Naive B cell (primary cell): ENCODE data around the gene CEP192. TPM values are rescaled to one million over a fixed set of nuclear protein-coding genes. Genes with fewer than 3 reads are reported as not detected.

Experiments
- ATAC-seq, 2 donors: fragments of 150-1000 bp; cut with Tn5 transposase; 2 replicates each; pipeline ENCODE4 v1.10.0; 2021; ENCODE audit warnings: low read depth in 2 of 2, mild to moderate bottlenecking in 2 of 2, moderate library complexity in 2 of 2
- DNase-seq: peaks from one replicate; pipeline ENCODE4 v3.0.0; 2022
- H3K27ac Mint-ChIP-seq, 6 donors: one replicate each; pipeline ENCODE4 v1.8.0; 2020 to 2022; ENCODE audit warnings: mild to moderate bottlenecking in 6 of 6, mixed read lengths in 6 of 6, moderate library complexity in 5 of 6, inconsistent platforms in 2 of 6
- H3K27me3 Mint-ChIP-seq, 3 donors: one replicate each; pipeline ENCODE4 v1.8.0; 2021 to 2022; ENCODE audit warnings: mixed read lengths in 3 of 3, mild to moderate bottlenecking in 1 of 3
- H3K36me3 Mint-ChIP-seq, 2 donors: one replicate each; pipeline ENCODE4 v1.8.0; 2020 to 2022; ENCODE audit warnings: mixed read lengths in 2 of 2, inconsistent platforms in 1 of 2, mild to moderate bottlenecking in 1 of 2
- H3K4me1 Mint-ChIP-seq, 3 donors: one replicate each; pipeline ENCODE4 v1.8.0; 2020 to 2022; ENCODE audit warnings: mixed read lengths in 3 of 3, inconsistent platforms in 1 of 3, mild to moderate bottlenecking in 1 of 3, moderate library complexity in 1 of 3
- H3K4me3 Mint-ChIP-seq, 8 donors: one replicate each; pipeline ENCODE4 v1.8.0; 2020 to 2022; ENCODE audit warnings: mild to moderate bottlenecking in 8 of 8, mixed read lengths in 8 of 8, moderate library complexity in 8 of 8, inconsistent platforms in 2 of 8
- H3K9me3 Mint-ChIP-seq, 7 donors: one replicate each; pipeline ENCODE4 v1.8.0; 2020 to 2022; ENCODE audit warnings: mixed read lengths in 7 of 7, mild to moderate bottlenecking in 5 of 7, inconsistent platforms in 2 of 7, moderate library complexity in 1 of 7
- polyA plus RNA-seq, 6 donors: library from polyadenylated mRNA; unstranded; fragments of 300-500 nt; fragmentation: Illumina TruSeq; gene quantifications; one replicate each; pipeline ENCODE4 v1.2.3, GENCODE V29; 2021; ENCODE audit warnings: low read depth in 6 of 6

The CEP192 gene
- polyA plus RNA-seq, 6 donors from 2014 or later, result 6.2 to 10.0 (median 8.1) TPM; not detected in 1

DNA sequence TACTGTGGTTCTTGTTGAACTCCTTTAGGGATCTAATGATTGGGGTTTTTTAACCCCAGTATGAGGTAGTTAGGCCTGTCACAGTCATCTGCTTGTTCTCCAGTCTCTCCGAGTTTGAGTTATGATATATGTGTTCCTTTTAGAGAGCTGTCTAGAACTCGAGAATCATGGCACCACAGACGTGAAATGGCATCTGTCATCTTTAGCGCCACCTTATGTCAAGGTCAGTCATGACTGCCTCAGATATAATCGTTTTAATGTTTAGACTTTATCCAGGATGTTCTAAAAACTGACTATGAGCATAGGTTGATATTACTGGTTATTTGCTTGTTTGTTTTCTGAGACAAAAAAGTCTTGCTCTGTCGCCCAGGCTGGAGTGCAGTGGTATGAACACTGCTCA lies 112.2 kb downstream of the CEP192 start:
- DNase-seq, result no peak
- no peak overlapping the region for H3K4me3 Mint-ChIP-seq
- H3K36me3 Mint-ChIP-seq, result peaks cover 58 to 68% of the 10 kb centered on the region in 2 donors
- peaks cover 0 to 6% (median 1%) of the 10 kb centered on the region in 3 donors for H3K4me1 Mint-ChIP-seq
- peak overlapping the region in 2 of 6 donors; percentile 16 to 93 for H3K27ac Mint-ChIP-seq
- H3K9me3 Mint-ChIP-seq, result no peaks in the 10 kb centered on the region
- no peaks in the 10 kb centered on the region for H3K27me3 Mint-ChIP-seq
- ATAC-seq, result no peak

DNA sequence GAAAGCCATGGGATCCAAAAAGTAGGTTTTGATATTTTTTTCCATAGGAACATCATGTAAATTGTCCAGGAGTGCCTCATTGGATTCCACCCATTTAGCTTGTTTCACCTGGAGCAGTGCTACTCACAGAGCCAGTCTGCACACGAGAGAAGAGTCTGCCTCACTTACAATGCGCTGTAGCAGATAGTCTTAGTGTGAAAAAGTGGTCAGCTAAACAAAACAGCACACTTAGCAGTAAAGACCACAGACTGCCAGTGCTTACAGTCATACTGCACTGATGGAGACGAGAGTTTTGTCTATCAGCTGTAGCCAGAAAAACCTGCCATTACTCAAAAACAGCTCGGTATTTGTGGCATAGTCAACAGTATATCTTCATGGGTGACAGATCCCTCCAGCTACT lies 113.9 kb downstream of the CEP192 start:
- Mint-ChIP-seq H3K4me3 (no peak overlapping the region), H3K27ac (no peak overlapping the region), H3K4me1 (peaks cover 0 to 6% (median 1%) of the 10 kb centered on the region in 3 donors), H3K9me3 (peaks cover 0 to 3% (median 0%) of the 10 kb centered on the region in 7 donors), H3K36me3 (peaks cover 62 to 64% of the 10 kb centered on the region in 2 donors), H3K27me3 (no peaks in the 10 kb centered on the region)
- DNase-seq (no peak), ATAC-seq (no peak)

DNA sequence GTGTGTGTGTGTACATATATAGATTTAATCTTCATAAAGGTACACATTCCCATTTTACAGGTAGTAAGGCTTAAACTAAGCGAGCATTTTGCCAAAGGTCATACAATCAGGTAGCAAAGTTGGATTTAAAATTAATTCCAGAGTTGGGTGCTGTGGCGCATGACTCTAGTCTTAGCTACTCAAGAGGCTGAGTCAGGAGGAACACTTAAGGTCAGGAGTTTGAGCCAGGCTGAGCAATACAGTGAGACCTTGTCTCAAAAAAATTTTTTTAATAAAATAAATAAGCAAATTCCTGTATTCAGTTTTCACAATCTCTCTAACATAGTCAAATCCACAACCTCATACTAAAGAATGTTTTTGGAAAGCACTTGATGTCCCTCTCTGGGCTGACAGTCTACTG lies 115.9 kb downstream of the CEP192 start:
- Mint-ChIP-seq H3K27ac (peak overlapping the region in 2 of 6 donors; percentile 3 to 38), H3K4me1 (peaks cover 0 to 6% (median 1%) of the 10 kb centered on the region in 3 donors), H3K36me3 (peaks cover 46 to 50% of the 10 kb centered on the region in 2 donors), H3K27me3 (no peaks in the 10 kb centered on the region), H3K4me3 (no peak overlapping the region), H3K9me3 (peaks cover 0 to 3% (median 0%) of the 10 kb centered on the region in 7 donors)
- no peak for ATAC-seq
- no peak for DNase-seq

DNA sequence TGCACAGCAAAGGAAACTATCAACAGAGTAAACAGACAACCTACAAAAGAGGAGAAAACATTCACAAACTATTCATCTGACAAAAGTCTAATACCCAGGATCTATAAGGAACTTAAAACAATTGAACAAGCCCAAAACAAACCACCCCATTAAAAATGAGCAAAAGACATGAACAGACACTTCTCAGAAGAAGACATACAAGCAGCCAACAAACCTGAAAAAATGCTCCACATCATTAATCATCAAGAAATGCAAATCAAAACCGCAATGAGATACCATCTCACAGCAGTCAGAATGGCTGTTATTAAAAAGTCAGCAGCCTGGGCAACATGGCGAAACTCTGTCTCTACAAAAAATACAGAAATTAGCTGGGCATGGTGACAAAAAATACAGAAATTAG lies 117.2 kb downstream of the CEP192 start:
- Mint-ChIP-seq H3K4me3 (no peak overlapping the region), H3K9me3 (peaks cover 0 to 3% (median 0%) of the 10 kb centered on the region in 7 donors), H3K27ac (no peak overlapping the region), H3K36me3 (peaks cover 34 to 37% of the 10 kb centered on the region in 2 donors), H3K4me1 (no peaks in the 10 kb centered on the region), H3K27me3 (no peaks in the 10 kb centered on the region)
- ATAC-seq, result no peak
- DNase-seq, result no peak

DNA sequence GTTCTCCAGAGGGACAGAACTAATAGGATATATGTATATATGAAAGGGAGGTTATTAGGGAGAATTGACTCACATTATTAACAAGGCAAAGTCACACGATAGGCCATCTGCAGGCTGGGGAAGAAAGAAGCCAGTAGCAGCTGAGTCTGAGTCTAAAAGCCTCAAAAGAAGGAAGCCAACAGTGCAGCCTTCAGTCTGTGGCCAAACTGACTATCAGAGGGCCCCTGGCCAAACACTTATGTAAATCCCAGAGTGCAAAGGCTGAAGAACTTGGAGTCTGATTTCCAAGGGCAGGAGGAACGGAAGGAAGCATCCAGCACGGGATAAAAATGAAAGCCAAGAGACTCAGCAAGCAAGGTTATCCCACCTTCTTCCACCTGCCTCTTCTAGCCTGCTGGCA lies 119.4 kb downstream of the CEP192 start:
- H3K4me3 Mint-ChIP-seq, result no peak overlapping the region
- ATAC-seq (no peak), DNase-seq (no peak)
- peak overlapping the region in 1 of 6 donors; percentile 36 for H3K27ac Mint-ChIP-seq
- peaks cover 30 to 38% of the 10 kb centered on the region in 2 donors for H3K36me3 Mint-ChIP-seq
- no peaks in the 10 kb centered on the region for H3K4me1 Mint-ChIP-seq
- peaks cover 0 to 3% (median 0%) of the 10 kb centered on the region in 7 donors for H3K9me3 Mint-ChIP-seq
- H3K27me3 Mint-ChIP-seq, result no peaks in the 10 kb centered on the region

DNA sequence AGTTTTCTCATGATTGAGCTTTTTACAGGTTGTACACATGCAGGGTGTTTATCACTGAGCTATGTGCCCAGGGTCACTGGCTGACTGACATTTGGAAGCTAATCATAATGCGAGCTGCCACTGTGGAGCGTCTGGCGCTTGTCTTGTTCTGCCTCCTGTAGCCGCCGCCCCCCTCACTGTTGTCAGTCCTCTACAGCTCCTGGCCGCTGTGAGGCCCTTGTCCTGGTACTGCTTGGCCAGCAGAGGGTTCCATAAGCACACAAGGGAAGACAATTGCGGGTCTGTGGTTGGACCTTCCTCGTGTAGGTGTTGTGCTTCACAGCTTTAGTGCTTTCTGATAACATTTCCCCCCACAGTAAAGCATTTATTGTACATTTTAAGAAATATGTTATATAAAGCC lies 121.8 kb downstream of the CEP192 start:
- Mint-ChIP-seq H3K4me3 (no peak overlapping the region), H3K27ac (no peak overlapping the region), H3K27me3 (no peaks in the 10 kb centered on the region), H3K4me1 (no peaks in the 10 kb centered on the region), H3K9me3 (peaks cover 0 to 3% (median 0%) of the 10 kb centered on the region in 7 donors), H3K36me3 (peaks cover 14 to 23% of the 10 kb centered on the region in 2 donors)
- no peak for DNase-seq
- ATAC-seq, result no peak

DNA sequence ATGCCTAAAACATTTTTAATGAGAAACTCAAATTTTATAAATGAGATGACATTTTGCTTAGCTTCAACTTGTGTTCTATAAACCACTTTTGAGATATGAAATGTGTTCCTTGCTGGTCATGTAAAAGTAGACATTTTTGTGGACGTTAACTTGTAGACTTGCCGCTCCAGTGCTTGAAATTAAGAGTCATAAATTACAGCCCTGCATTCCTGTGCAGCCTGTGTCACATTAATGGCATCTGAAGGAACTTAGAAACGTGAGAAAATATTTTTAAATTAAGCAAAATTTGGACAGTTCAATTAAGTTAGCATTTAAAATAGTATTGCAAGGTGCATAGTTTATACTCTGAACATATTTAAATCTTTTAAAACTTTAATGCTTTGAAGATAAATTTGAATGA lies 129.1 kb downstream of the CEP192 start:
- Mint-ChIP-seq H3K27ac (no peak overlapping the region), H3K4me1 (peaks cover 7 to 12% (median 8%) of the 10 kb centered on the region in 3 donors), H3K9me3 (no peaks in the 10 kb centered on the region), H3K27me3 (no peaks in the 10 kb centered on the region), H3K36me3 (peaks cover 14 to 21% of the 10 kb centered on the region in 2 donors), H3K4me3 (no peak overlapping the region)
- ATAC-seq (no peak), DNase-seq (no peak)

DNA sequence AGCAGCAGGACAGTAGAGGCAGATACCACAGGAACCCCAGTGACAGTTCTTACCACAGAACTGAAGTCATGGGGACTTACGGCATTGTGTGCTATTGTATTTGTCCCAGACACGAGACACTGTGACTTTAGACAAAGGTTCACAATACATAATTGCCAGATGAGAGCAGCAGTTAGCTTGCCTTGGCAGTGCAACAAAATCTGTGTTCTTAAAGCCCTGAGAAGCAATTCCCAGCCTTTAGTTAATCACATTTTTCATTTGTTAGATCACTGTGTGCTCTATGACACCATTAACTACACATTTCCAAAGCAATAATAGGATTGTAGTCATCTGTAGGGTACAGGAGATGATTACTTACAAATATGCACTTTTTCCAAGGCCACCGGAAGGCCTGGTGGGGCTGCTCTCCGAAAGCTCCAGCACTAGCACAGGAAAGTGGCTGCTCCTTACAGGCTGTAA lies 129.8 kb downstream of the CEP192 start:
- H3K27ac Mint-ChIP-seq, result peak overlapping the region in 1 of 6 donors; percentile 38
- ATAC-seq (no peak), DNase-seq (no peak)
- H3K27me3 Mint-ChIP-seq, result no peaks in the 10 kb centered on the region
- H3K4me3 Mint-ChIP-seq, result no peak overlapping the region
- H3K36me3 Mint-ChIP-seq, result peaks cover 14 to 16% of the 10 kb centered on the region in 2 donors
- peaks cover 7 to 12% (median 8%) of the 10 kb centered on the region in 3 donors for H3K4me1 Mint-ChIP-seq
- H3K9me3 Mint-ChIP-seq, result no peaks in the 10 kb centered on the region

DNA sequence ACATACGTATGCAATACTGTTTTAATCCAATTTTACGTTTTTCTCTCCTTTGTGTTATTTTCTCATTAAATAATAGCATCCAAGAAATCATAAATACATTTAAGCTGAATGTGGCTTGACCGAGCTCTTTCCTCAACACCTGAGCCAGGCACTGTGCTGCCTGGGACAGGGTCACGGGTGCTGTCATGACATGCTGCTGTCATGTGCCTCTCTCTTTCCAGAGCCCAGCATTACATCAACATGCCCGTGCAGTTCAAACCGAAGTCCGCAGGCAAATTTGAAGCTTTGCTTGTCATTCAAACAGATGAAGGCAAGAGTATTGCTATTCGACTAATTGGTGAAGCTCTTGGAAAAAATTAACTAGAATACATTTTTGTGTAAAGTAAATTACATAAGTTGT lies 133.2 kb downstream of the CEP192 start:
- H3K4me1 Mint-ChIP-seq, result peaks cover 7 to 14% (median 12%) of the 10 kb centered on the region in 3 donors
- H3K4me3 Mint-ChIP-seq, result peak overlapping the region in 1 of 8 donors; percentile 47
- DNase-seq, result no peak
- ATAC-seq, result no peak
- H3K27me3 Mint-ChIP-seq, result no peaks in the 10 kb centered on the region
- H3K27ac Mint-ChIP-seq, result peak overlapping the region in 1 of 6 donors; percentile 60
- H3K36me3 Mint-ChIP-seq, result peaks cover 4 to 11% of the 10 kb centered on the region in 2 donors
- H3K9me3 Mint-ChIP-seq, result no peaks in the 10 kb centered on the region

DNA sequence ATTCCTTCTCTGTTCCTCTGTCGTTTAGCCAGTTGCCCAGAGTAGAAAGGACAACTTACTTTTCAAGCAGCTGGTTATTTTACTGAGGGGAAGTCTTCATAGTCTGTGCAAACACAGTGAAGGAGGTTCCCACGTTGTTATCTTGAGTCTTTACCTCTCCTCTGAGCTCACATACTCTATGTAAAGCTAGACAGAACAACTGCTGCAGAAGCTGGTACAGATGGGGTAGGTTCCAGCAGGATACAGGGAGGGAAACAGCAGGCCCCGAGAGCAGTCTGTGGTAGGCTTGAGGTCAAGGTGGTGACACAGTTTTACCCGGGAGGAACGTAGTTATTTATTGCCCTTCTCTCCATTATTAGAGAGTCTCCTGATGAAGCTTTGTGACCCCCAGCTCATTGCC lies 134.0 kb downstream of the CEP192 start:
- H3K4me3 Mint-ChIP-seq, result peak overlapping the region in 1 of 8 donors; percentile 53
- ATAC-seq (no peak), DNase-seq (no peak)
- H3K9me3 Mint-ChIP-seq, result no peaks in the 10 kb centered on the region
- no peaks in the 10 kb centered on the region for H3K27me3 Mint-ChIP-seq
- no peak overlapping the region for H3K27ac Mint-ChIP-seq
- peaks cover 7 to 18% (median 18%) of the 10 kb centered on the region in 3 donors for H3K4me1 Mint-ChIP-seq
- H3K36me3 Mint-ChIP-seq, result peaks cover 4 to 11% of the 10 kb centered on the region in 2 donors

DNA sequence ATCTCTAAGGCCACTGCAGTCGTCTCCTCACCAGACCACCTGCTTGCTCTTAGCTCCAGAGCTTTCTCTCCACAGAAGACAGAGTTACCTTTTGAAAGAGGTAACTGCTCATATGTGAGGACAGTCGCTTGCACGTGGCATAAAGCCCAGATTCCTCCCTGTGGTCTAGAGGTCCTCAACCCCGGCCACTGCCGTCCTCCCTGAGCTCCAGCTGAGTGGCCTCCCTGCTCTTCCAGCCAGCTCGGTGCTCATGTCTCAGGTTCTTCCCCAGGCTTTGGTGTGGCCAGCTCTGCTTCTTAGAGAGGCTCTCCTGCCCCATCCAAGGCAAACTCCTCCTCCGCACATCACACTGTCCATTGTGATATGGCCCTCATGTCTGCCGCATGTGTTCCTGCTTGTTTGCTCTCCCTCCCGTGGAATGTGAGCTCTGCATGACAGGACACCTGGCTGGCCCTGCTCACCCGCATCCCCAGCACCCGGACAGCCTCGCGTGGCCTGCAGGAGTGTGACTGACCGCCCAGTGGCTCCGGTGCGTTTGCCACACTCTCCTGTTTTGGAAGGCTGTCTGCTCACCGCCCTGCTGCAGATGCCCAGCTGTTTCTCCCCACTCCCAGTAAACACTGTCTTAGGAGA lies 135.9 kb downstream of the CEP192 start:
- peaks cover 4 to 11% of the 10 kb centered on the region in 2 donors for H3K36me3 Mint-ChIP-seq
- DNase-seq (no peak), ATAC-seq (no peak)
- H3K4me1 Mint-ChIP-seq, result peaks cover 7 to 24% (median 19%) of the 10 kb centered on the region in 3 donors
- no peak overlapping the region for H3K4me3 Mint-ChIP-seq
- peak overlapping the region in 2 of 6 donors; percentile 3 to 88 for H3K27ac Mint-ChIP-seq
- H3K9me3 Mint-ChIP-seq, result peaks cover 0 to 1% (median 0%) of the 10 kb centered on the region in 7 donors
- no peaks in the 10 kb centered on the region for H3K27me3 Mint-ChIP-seq

DNA sequence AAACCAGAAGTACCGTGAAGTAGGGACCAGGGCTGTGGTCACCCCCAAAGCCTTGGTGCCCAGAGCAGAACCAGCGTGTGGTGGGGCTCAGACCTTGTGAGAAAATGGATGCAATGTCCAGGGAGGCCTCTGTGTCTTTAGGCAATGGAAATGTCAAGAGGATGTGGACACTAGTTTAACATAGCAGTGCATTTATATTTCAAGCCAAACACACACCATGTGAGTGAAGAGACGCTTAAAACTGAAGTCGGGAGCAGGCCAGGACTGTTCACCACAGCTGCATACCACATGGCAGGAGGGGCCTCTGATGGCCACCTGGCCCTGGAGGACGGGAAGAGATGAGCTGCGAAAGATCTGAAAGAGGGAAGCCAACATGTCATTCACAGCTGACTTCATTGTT lies 140.1 kb downstream of the CEP192 start:
- Mint-ChIP-seq H3K4me1 (peaks cover 0 to 28% (median 21%) of the 10 kb centered on the region in 3 donors), H3K9me3 (peaks cover 0 to 2% (median 0%) of the 10 kb centered on the region in 7 donors), H3K27ac (peak overlapping the region in 2 of 6 donors; percentile 65 to 67), H3K27me3 (no peaks in the 10 kb centered on the region), H3K36me3 (peaks cover 4 to 11% of the 10 kb centered on the region in 2 donors), H3K4me3 (peak overlapping the region in 1 of 8 donors; percentile 13)
- DNase-seq, result no peak
- no peak for ATAC-seq

DNA sequence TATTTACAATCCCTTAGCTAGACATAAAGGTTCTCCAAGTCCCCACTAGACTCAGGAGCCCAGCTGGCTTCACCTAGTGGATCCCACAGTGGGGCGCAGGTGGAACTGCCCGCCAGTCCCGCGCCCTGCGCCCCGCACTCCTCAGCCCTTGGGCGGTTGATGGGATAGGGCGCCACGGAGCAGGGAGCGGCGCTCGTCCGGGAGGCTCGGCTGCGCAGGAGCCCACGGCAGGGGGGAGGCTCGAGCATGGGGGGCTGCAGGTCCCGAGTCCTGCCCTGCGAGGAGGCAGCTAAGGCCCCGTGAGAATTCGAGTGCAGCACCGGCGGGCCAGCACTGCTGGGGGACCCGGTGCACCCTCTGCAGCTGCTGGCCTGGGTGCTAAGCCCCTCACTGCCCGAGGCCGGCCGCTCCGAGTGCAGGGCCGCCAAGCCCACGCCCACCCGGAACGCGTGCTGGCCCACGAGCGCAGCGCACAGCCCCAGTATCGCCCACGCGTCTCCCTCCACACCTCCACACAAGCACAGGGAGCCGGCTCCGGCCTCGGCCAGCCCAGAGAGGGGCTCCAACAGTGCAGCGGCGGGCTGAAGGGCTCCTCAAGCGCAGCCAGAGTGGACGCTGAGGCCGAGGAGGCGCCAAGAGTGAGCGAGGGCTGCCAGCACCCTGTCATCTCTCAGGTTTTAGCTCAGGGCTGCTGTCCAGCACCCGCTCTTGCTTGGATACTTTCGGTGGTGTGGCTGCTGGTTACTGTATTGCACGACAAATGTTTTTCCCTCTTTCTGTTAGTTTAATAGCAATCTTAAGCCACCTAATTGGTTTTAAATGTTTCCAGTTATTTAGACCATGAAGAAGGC lies 143.6 kb downstream of the CEP192 start:
- Mint-ChIP-seq H3K27ac (peak overlapping the region in 2 of 6 donors; percentile 80 to 94), H3K4me3 (peak overlapping the region in 4 of 8 donors; percentile 96 to 99 (median 97)), H3K27me3 (no peaks in the 10 kb centered on the region), H3K4me1 (peaks cover 14 to 43% (median 34%) of the 10 kb centered on the region in 3 donors), H3K9me3 (peaks cover 0 to 6% (median 3%) of the 10 kb centered on the region in 7 donors), H3K36me3 (peaks cover 0 to 8% of the 10 kb centered on the region in 2 donors)
- ATAC-seq, result no peak
- no peak for DNase-seq
